Right renal pelvis (tissue), 4 donors: Measurements from ENCODE around the gene TRIM29. TPM values are rescaled to one million over a fixed set of nuclear protein-coding genes. Genes with fewer than 3 reads are reported as not detected.

Experiments used
- DNase-seq, 4 donors: peaks; one replicate each; pipeline ENCODE4 v3.0.0-alpha.2; 2013; ENCODE audit warnings: low read depth in 4 of 4, low spot score in 3 of 4, missing footprints in 1 of 4
- polyA plus RNA-seq, 4 donors: library from polyadenylated mRNA; unstranded; fragments of 120-200 nt; gene quantifications; one replicate each; pipeline ENCODE4 v1.2.1, GENCODE V29; 2013; ENCODE audit not compliant: insufficient read length in 4 of 4

The TRIM29 gene
- polyA plus RNA-seq, 4 donors = 0.72 to 3.9 (median 2.4) TPM

DNA sequence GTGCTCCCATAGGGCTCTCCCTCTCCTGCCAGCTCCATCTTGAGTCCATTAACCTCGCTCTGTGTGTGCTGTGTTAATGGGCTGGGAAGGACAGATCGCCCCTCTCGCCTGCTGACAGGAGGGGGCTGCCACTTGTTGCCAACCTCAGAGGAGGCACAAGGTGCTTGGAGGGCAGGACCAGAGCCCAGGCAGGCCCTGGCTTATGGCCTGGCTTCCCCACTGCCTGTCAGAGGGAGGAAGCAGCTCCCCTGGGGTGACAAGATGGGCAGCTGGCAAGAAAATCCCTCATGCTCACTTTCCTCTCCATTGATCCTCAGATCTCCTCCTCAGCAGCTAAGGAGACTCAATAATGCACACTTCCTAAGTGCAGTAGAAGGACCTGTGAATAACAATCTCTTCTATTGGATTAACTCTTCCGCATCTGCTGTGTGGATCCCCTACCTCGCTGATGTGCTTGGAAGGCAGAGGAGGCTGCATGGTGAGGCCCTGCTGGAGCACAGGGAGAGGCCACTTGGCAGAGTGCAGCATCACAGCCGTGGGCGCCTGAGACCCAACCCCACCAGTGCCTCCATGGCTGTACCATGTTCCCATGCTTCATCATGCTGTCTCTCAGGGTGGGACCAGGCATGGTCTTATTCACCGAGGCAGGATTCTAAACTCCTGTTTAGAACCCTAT, 70.3 kb downstream of the TRIM29 start:
- DNase-seq = no peak

DNA sequence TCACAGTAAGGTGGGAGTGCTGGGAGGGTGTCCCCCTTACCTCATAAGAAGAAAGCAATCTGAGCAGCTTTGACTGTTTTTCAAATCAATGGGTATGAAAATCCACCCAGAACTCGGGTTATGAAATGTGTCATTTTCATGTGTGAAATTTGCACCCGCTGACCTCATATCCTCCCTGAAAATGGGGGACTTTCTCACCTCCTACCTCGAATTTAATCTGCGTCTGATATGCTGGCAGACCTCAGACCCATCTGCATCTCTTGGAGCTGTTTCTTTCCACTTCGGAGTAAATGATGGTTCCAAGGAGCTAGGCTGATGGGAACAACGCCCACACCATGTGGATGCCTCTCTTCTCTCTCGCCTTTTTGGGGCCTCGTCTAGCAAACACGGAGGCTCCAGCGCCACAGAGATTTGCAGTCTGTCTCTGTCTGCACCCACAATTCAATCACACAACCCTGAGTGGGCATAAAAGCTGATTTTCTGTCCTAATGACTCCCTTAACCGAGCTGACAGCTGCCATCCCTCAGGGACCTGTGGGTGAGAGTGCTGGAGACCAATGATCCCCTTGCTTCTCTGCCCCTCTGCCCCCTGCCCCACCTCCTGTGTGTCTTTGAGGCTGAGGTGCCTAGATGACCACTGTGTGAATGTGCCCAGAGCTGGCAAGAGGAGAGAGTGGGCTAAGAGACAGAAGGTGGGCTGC, 71.0 kb downstream of the TRIM29 start:
- DNase-seq = no peak

DNA sequence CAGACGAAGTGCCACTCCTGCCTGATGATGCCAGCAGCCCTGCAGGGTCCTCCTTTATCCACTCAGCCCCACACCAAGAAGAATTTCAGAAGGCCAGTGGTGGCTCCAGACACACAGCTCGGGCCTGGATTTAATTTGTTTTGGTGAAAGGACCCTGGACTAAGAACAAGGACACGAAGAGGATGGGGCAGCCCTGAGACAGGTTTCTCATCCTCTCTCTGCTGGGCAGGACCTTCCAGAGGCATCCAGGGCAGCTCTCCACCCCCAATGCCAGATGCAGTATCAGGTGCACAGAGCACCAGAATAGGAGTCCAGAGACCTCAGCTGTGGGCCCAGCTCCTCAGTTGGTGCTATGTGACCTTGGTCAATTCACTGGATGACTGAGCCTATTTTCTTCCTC, 72.0 kb downstream of the TRIM29 start:
- no peak for DNase-seq

DNA sequence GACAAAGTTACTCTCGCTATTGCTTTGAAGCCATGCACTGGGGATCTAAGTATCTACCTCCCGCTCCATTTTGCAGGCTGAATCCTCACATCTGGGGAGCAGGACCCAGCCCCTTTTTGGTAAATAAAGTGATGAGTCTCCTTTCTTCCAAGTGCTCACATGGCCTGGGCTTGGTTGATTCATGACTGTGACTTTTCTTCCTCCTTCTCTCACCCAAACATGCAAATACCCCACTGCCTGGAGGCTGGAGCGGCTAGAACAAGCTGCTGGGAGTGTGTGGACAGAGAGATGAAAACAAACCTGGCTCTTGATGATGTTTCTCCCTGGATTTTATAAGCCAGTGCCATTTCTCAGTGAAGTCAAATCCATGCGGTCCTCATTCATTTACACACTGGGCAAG, 72.7 kb downstream of the TRIM29 start:
- no peak for DNase-seq

DNA sequence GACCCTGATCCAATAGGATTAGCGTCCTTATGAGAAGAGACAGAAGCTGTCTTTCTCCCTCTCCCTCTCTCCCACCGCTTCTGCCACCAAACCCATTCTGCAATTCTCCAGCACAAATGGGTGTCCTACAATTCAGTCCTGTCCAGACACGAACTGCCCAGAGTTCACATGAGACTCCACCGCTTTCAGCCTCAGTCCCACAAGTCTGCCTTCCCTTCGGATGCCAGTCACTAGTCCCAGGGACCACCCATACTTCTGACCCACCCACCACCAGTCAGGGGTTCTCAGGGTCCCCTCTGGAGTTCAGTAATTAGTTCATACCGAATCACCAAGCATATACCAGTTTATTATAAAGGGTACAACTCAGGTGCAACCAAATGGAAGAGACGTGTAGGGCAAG, 73.6 kb downstream of the TRIM29 start:
- no peak for DNase-seq

DNA sequence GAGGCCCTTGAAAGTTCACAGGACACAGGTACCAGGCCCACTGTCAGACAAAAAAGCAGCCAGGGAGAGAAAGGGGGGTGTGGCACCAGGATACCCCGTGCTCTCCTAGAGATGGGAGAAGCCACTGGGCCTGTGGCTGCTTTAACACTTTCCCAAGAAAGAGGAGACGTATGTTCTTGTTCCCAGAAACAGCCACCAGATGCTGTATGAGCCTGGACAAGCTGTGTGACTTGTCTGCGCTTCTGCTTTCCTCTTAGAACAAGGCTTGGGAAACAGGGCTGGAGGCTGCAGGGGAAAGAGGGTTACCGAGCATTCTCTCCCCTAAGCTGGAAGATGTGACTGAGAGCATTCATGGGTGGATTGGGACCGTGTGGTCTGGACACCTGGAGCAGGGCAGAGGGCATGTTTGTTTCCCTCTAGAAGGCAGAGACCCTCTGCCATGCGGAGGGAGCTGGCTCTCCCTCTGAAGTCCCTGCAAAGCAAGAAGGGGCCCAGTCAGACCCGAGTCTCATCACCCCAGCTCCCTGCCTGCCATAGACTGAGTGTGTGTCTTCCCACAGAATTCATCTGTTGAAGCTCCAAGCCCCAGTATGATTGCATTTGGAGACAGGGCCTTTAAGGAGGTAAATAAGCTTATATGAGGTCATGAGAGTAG, 74.1 kb downstream of the TRIM29 start:
- no peak for DNase-seq

DNA sequence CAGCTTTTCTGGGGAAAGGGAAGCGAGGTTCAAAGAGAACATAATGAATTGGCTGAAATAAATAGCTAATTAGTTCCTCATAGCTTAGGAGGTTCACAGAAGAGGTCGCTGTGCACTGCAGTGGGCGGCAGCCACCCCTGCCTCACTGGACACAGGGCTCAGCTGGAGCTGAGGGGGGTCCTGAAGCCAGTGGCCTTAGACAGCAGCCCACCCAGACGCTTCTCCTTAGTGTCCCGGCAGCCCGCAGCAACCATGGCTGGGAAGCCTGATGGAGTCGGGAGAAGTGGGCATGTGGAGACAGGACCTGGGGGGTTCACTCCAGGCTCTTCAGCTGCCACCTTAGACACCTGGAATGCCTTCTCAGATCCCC, 75.4 kb downstream of the TRIM29 start:
- DNase-seq = no peak

DNA sequence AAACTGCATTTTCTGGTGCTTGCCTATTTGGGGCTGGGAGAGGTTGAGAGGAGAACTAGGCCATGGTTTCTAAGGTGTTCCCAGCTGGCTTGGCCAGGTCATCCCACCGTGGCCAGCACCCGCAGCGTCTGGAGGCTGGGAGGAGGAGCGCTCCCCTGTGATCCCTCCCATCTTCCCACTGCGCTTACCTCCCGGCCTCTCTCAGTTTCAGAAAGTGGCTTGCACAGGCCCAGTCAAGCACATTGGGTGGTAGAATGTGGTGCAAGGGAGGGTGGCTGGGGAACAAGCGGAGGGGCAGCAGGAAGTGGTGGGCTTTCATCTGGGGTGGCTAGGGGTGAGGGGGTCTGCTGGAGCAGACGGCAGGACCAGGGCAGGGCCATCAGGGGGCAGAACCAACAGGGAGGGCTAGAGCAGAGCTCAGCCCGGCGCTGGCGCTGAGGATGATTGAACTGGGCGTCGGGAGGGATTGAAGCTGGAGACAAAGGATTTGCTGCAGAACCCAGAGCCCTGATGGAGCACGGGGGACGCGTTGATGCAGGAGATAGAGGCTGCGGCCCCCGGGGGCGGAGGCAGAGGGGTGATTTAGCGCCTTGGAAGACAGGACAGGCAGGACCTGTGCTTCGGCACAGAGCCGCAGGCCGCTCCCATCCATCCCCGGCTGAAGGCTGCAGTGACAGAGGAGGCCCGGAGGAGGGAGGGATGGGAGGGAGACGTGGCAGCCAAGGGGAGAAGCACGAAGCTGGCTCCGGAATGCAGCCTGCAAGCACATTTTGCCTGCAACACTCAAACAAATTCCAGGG, 76.0 kb downstream of the TRIM29 start:
- DNase-seq = peak; percentile 50 to 71 (median 52)

Other genes with a start within 250 kb of the TRIM29 start
- gene OAF, start 72.9 kb upstream of the TRIM29 start, polyA plus RNA-seq = 10 to 100 TPM; 37.1 to 53.7 (median 37.8) TPM
- 1 to 10 TPM in 1 of 4 donors, under 1 TPM in 3; 0.60 to 1.0 (median 0.73) TPM for gene POU2F3, start 102.0 kb upstream of the TRIM29 start, polyA plus RNA-seq
- gene TLCD5, start 187.2 kb upstream of the TRIM29 start, polyA plus RNA-seq = 10 to 100 TPM; 10.2 to 12.2 (median 11.8) TPM
- 100 to 1,000 TPM; 117 to 138 (median 127) TPM for gene ARHGEF12, start 198.3 kb upstream of the TRIM29 start, polyA plus RNA-seq